Upper lobe of left lung (tissue), 4 donors: Measurements from ENCODE around the gene SLC43A3.

Experiments
- CTCF ChIP-seq, 6 experiments: fragments of 450-650 bp in 4 of 6; fragments of 200-600 bp in 2 of 6; sonication (generic) in 2 of 6; IDR thresholded peaks; one replicate each; pipeline ENCODE4 v1.5.1; 2016 to 2019; ENCODE audit warnings: antibody characterized with exemption in 6 of 6
- EP300 ChIP-seq, 4 donors: sonication (generic); formaldehyde crosslinking; IDR thresholded peaks; one replicate each; pipeline ENCODE4 v1.5.1; 2017; ENCODE audit warnings: antibody characterized with exemption in 4 of 4, control low read depth in 2 of 4
- POLR2A ChIP-seq, 4 donors: fragments of 450-650 bp; IDR thresholded peaks; one replicate each; pipeline ENCODE4 v1.5.1; 2016 to 2017; ENCODE audit warnings: antibody characterized with exemption in 4 of 4, mild to moderate bottlenecking in 2 of 4
- POLR2AphosphoS5 ChIP-seq, 2 donors: sonication (generic); formaldehyde crosslinking; IDR thresholded peaks; one replicate each; pipeline ENCODE4 v1.5.1; 2017; ENCODE audit warnings: antibody characterized with exemption in 2 of 2

- TF ChIP-seq POLR2AphosphoS5 (IDR thresholded peaks at IDR 0.05) = no peak
- no peak for TF ChIP-seq CTCF (IDR thresholded peaks at IDR 0.05)
- TF ChIP-seq EP300 (IDR thresholded peaks at IDR 0.05) = no peak
- no peak for TF ChIP-seq POLR2A (IDR thresholded peaks at IDR 0.05)
Observed at GRCh38 chr11:57406337-57406904, 20.5 kb downstream of the SLC43A3 start.
